ENCODE results near the gene DNAJB12. TPM values are rescaled to one million over a fixed set of nuclear protein-coding genes. Genes with fewer than 3 reads are reported as not detected.

Gene DNAJB12
- total RNA-seq, 1 donor from 2014 or later, result 39.0 TPM

DNA sequence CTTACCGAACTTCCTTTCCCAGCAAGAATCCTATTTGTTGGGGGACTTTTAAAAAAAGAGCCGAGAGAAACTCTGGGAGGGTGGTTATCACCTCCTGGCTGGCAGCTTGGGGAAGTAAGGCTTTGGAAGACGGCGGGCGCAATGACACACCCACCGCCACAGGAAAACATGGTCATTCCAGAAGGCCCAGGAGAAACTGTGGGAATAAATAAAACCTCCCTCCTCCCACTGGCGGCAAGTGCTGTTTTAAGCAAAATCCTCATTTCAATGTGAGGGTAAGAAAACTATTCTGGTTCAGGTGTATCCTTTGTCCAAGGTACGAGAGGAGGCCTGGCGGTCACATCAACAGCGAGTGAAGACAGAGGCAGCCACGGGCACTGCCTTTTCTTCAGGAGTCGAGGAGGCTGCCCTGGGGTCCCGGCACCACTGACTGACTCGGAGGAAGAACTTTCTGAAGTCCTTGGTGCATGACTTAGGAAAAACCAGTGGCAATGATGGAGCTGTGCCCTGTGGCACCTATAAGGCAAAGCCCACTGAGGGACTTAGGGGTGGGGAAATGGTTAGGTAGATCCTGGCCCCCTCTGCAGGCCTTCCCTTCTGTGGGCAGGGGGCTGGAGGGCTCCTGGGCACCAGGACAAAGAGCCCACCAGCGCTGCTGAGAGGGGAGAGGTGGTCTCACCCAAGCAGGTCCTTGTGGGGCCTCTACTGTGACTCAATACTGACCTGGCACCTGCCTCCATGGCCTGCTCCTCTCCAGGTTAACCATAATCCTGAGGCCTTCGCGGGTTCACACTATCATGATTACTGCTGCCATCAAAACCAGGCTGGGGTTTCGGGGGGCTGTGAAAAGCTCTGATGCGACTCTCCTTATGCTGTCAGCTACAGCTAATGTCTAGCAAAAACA, 21.4 kb downstream of the DNAJB12 start:
- Mint-ChIP-seq H3K27me3 (no peaks in the 10 kb centered on the region), H3K27ac (peak overlapping the region; percentile 94), H3K4me3 (peak overlapping the region; percentile 21), H3K4me1 (peaks cover 89% of the 10 kb centered on the region), H3K36me3 (ENCODE audit: low read depth) (peaks cover 25% of the 10 kb centered on the region), H3K9me3 (no peaks in the 10 kb centered on the region)
- intact Hi-C loops (cut with micrococcal nuclease), result loop anchor here (2.0 to 10.0 kb wide), 2 partner anchors 569 to 1015 kb away; partner anchors contain the start of gene SLC29A3
- CTCF ChIA-PET, result interaction anchor here (0.7 to 9.5 kb wide), 11 partner anchors 11 to 437 kb away, joined by 3 to 172 read pairs (median 6); partner anchors contain the start of gene DDIT4
- POLR2A ChIA-PET, result interaction anchor here (0.7 to 35.9 kb wide), 13 partner anchors 14 to 581 kb away, joined by 3 to 1996 read pairs (median 10); partner anchors contain the start of genes ANAPC16, ASCC1 and DDIT4
- TF ChIP-seq, protein P1, sequence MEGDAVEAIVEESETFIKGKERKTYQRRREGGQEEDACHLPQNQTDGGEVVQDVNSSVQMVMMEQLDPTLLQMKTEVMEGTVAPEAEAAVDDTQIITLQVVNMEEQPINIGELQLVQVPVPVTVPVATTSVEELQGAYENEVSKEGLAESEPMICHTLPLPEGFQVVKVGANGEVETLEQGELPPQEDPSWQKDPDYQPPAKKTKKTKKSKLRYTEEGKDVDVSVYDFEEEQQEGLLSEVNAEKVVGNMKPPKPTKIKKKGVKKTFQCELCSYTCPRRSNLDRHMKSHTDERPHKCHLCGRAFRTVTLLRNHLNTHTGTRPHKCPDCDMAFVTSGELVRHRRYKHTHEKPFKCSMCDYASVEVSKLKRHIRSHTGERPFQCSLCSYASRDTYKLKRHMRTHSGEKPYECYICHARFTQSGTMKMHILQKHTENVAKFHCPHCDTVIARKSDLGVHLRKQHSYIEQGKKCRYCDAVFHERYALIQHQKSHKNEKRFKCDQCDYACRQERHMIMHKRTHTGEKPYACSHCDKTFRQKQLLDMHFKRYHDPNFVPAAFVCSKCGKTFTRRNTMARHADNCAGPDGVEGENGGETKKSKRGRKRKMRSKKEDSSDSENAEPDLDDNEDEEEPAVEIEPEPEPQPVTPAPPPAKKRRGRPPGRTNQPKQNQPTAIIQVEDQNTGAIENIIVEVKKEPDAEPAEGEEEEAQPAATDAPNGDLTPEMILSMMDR (IDR thresholded peaks at IDR 0.05), result no peak
- DNase-seq, result no peak
- no peak for ATAC-seq (ENCODE audit: low read depth)

DNA sequence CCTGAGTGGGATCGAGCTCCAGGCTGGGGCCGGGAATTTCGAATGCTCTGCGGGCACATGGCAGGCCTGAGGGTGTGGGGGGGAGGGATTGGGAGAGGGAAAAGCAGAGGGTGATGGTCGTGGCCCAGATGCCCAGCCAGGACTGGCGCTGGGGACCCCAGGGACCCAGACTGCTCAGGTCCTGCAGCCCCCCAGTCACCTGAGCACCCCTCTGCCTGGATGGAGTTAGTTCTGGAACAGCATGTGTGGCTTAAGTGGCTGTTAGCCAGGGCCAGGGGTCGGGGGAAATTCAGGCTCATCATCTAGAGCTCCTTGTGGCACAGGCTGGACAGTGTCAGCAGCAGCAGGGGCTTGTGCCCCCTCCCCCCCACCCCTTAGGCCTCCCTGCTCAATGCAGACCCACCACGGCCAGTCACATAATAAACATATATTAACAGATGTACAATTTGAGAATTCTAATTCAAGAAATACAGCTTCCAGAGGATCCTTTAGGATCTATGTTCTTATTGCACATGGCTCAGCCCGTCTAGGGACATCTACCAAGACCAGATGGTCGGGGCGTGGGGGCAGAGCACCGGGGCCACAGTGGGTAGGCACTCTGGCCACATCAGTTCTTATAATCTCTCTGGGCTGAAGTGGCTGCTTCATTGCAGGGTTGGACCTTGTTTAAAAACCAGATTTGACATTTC, 22.2 kb downstream of the DNAJB12 start:
- Mint-ChIP-seq H3K27ac (peak overlapping the region; percentile 94), H3K9me3 (no peaks in the 10 kb centered on the region), H3K27me3 (no peaks in the 10 kb centered on the region), H3K4me3 (peak overlapping the region; percentile 47), H3K4me1 (peaks cover 94% of the 10 kb centered on the region), H3K36me3 (ENCODE audit: low read depth) (peaks cover 17% of the 10 kb centered on the region)
- TF ChIP-seq, protein P1 (IDR thresholded peaks at IDR 0.05), result no peak
- ChIA-PET CTCF (interaction anchor here (0.7 to 9.5 kb wide), 14 partner anchors 9 to 244 kb away, joined by 3 to 172 read pairs (median 4); partner anchors contain the start of genes DDIT4 and SPOCK2), POLR2A (interaction anchor here (0.6 to 35.9 kb wide), 32 partner anchors 9 to 917 kb away, joined by 3 to 1996 read pairs (median 6); partner anchors contain the start of genes ANAPC16, ASCC1, DDIT4 and DNAJB12)
- intact Hi-C loops (cut with micrococcal nuclease), result loop anchor here (10.0 kb wide), 1 partner anchor 568 kb away; no protein-coding TSS in a partner anchor
- ATAC-seq (ENCODE audit: low read depth), result no peak
- DNase-seq, result no peak

DNA sequence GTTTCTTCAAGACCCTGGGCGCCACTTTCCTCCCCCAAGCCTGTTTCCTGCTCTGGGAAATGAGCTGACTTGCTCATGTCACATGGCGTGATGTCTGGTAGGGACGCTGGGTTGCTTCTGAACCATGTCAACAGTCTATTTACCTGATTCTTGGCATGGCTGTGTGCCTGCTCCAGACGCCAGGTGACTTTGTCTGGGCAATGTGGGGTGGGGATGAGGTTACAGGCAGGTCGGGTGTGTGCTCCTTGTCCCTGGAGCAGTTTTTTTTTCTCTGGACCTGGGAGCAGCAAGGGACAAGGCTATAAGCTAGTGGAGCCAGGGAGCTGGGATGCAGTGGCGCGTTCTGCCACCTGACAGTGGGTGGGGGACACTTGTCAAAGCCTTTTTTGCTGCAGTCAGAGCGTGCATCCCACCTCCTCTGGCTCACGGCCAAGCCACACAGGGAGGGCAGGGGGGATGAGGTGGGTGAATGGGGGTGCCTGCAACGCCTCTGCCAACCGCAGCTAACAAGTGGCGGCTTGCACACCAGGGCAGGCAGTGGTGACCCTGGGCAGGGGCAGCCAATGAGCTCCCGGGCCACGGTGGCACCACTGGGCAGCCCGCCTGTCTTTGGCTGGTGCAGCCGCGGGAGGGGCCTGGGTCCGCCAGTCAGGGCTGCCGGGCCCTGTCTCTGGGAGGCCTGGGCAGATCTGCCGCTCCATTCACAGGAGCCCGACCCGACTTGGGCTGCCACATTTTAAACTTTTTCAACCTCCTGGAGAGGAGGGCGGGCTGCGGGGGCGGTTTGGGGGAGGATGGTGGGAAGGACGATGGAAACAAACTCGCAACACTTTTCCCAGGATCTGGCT, 22.9 kb downstream of the DNAJB12 start:
- Mint-ChIP-seq H3K27me3 (no peaks in the 10 kb centered on the region), H3K27ac (peak overlapping the region; percentile 94), H3K9me3 (no peaks in the 10 kb centered on the region), H3K4me1 (peaks cover 93% of the 10 kb centered on the region), H3K4me3 (peak overlapping the region; percentile 71), H3K36me3 (ENCODE audit: low read depth) (peaks cover 13% of the 10 kb centered on the region)
- DNase-seq, result peak; percentile 81
- POLR2A ChIA-PET, result interaction anchor here (0.6 to 35.9 kb wide), 38 partner anchors 9 to 1835 kb away, joined by 3 to 1996 read pairs (median 4); partner anchors contain the start of genes ANAPC16, ASCC1, DDIT4 and DNAJB12
- intact Hi-C loops (cut with micrococcal nuclease), result loop anchor here (10.0 kb wide), 1 partner anchor 567 kb away; no protein-coding TSS in a partner anchor
- ATAC-seq (ENCODE audit: low read depth), result peak; percentile 82
- TF ChIP-seq, protein P1 (IDR thresholded peaks at IDR 0.05), result no peak
- CTCF ChIA-PET, result interaction anchor here (0.7 to 9.5 kb wide), 14 partner anchors 8 to 283 kb away, joined by 3 to 172 read pairs (median 4); partner anchors contain the start of genes DDIT4 and SPOCK2

DNA sequence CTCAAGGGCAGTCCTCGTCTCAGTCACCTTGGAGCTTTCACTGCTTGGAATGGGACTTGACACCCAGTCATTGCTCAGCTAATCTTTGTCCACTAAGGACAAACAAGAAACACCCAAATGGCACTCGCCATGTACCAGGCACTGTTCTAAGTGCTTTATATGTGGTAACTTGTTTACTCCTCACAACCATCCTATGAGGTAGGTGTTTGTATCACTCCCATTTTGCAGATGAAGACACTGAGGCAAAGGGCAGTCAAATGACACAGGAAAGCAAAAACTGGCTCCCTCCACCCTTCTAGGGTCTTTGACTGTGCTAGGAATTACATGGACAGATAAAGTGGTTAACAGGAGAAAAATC, 24.7 kb downstream of the DNAJB12 start:
- POLR2A ChIA-PET, result interaction anchor here (0.6 to 35.9 kb wide), 8 partner anchors 10 to 525 kb away, joined by 3 to 1996 read pairs (median 4); partner anchors contain the start of gene DDIT4

More for the DNA sequence above, 24.7 kb downstream of the DNAJB12 start:
- H3K36me3 Mint-ChIP-seq (ENCODE audit: low read depth), result peaks cover 6% of the 10 kb centered on the region
- peaks cover 83% of the 10 kb centered on the region for H3K4me1 Mint-ChIP-seq
- no peaks in the 10 kb centered on the region for H3K27me3 Mint-ChIP-seq
- no peak for DNase-seq
- ATAC-seq (ENCODE audit: low read depth), result no peak
- H3K9me3 Mint-ChIP-seq, result no peaks in the 10 kb centered on the region
- H3K27ac Mint-ChIP-seq, result peak overlapping the region; percentile 63
- TF ChIP-seq, protein P1 (IDR thresholded peaks at IDR 0.05), result no peak
- intact Hi-C loops (cut with micrococcal nuclease), result loop anchor here (10.0 kb wide), 1 partner anchor 565 kb away; no protein-coding TSS in a partner anchor
- peak overlapping the region; percentile 28 for H3K4me3 Mint-ChIP-seq
- CTCF ChIA-PET, result interaction anchor here (1.0 to 1.8 kb wide), 3 partner anchors 9 to 281 kb away, joined by 3 to 7 read pairs (median 5); no protein-coding TSS in a partner anchor

Measured in activated B cell treated with CpG ODN at 0.5 μM for 24 hours (primary cell).